OCI-LY3 (cell line): ENCODE data around the gene HS3ST3B1.

ENCODE experiments used
- H2AFZ ChIP-seq: fragments of 200-600, 300-600 bp; shearing (Covaris generic); 2 replicates; pipeline ENCODE4 v1.6.0; 2014; ENCODE audit warnings: antibody characterized with exemption, low read depth, low read length
- H3K27ac ChIP-seq: fragments of 200-600, 300-600 bp; sonication (generic); 2 replicates; pipeline ENCODE4 v1.5.1; 2014; ENCODE audit warnings: mild to moderate bottlenecking, low read length, moderate library complexity, mixed read lengths
- H3K27me3 ChIP-seq: fragments of 200-600, 300-600 bp; sonication (generic); 2 replicates; pipeline ENCODE4 v1.6.1; 2014; ENCODE audit warnings: low read depth, low read length, mixed read lengths
- H3K36me3 ChIP-seq: fragments of 200-600, 300-600 bp; sonication (generic); replicated peaks from 2 replicates; pipeline ENCODE3; 2014; ENCODE audit warnings: low read depth, low read length, mixed read lengths
- H3K4me1 ChIP-seq: fragments of 300-600, 200-600 bp; sonication (generic); 2 replicates; pipeline ENCODE4 v1.6.1; 2014; ENCODE audit warnings: low read length, mixed read lengths
- H3K4me2 ChIP-seq: fragments of 200-600, 300-600 bp; sonication (generic); 2 replicates; pipeline ENCODE4 v1.6.1; 2014; ENCODE audit warnings: low read length, mixed read lengths
- H3K4me3 ChIP-seq: fragments of 300-600, 200-600 bp; sonication (generic); 2 replicates; pipeline ENCODE4 v1.5.1; 2014; ENCODE audit warnings: antibody characterized with exemption, mild to moderate bottlenecking, low read length, moderate library complexity
- H3K79me2 ChIP-seq: fragments of 300-600, 200-600 bp; shearing (Covaris generic); 2 replicates; pipeline ENCODE4 v1.6.1; 2014; ENCODE audit warnings: mild to moderate bottlenecking, low read length, mixed read lengths
- H3K9ac ChIP-seq: fragments of 300-600, 200-600 bp; shearing (Covaris generic); 2 replicates; pipeline ENCODE4 v1.6.0; 2014; ENCODE audit warnings: mild to moderate bottlenecking, low read length, moderate library complexity
- H3K9me3 ChIP-seq: fragments of 200-600, 300-600 bp; shearing (Covaris generic); 2 replicates; pipeline ENCODE4 v1.6.1; 2014; ENCODE audit warnings: low read length, mixed read lengths; ENCODE audit not compliant: insufficient read depth
- H4K20me1 ChIP-seq: fragments of 200-600, 300-600 bp; sonication (generic); 2 replicates; pipeline ENCODE4 v1.6.1; 2016; ENCODE audit warnings: low read length, mixed read lengths; ENCODE audit not compliant: insufficient read depth
- CTCF ChIP-seq: fragments of 200-600, 300-600 bp; sonication (generic); IDR thresholded peaks from 2 replicates; pipeline ENCODE4 v1.5.1; 2014; ENCODE audit warnings: antibody characterized with exemption, low read length, low read depth
- EZH2phosphoT487 ChIP-seq: fragments of 200-600 bp; shearing (Covaris generic); IDR thresholded peaks from 2 replicates; pipeline ENCODE4 v1.6.1; 2018; ENCODE audit warnings: antibody characterized with exemption, mixed run types, low read depth

HS3ST3B1 gene

GRCh38 chr17:14312522-14312921 lies 11.6 kb downstream of the HS3ST3B1 start:
- no peak overlapping the region for H3K4me3 ChIP-seq

GRCh38 chr17:14316126-14316832 lies 15.4 kb downstream of the HS3ST3B1 start:
- Histone ChIP-seq H3K4me2 (no peak overlapping the region), H3K4me3 (no peak overlapping the region), H3K4me1 (no peaks in the 10 kb centered on the region), H3K79me2 (no peaks in the 10 kb centered on the region), H3K36me3 (no peaks in the 10 kb centered on the region), H3K9ac (no peak overlapping the region), H3K9me3 (no peaks in the 10 kb centered on the region), H3K27ac (no peak overlapping the region), H2AFZ (no peak overlapping the region), H3K27me3 (no peaks in the 10 kb centered on the region), H4K20me1 (no peaks in the 10 kb centered on the region)
- no peak for TF ChIP-seq EZH2phosphoT487
- no peak for TF ChIP-seq CTCF

More at GRCh38 chr17:14312522-14312921, 11.6 kb downstream of the HS3ST3B1 start:
- Histone ChIP-seq H2AFZ (no peak overlapping the region), H3K4me1 (no peaks in the 10 kb centered on the region), H3K79me2 (no peaks in the 10 kb centered on the region), H3K9me3 (no peaks in the 10 kb centered on the region), H3K36me3 (no peaks in the 10 kb centered on the region), H4K20me1 (no peaks in the 10 kb centered on the region), H3K27me3 (no peaks in the 10 kb centered on the region), H3K4me2 (no peak overlapping the region), H3K9ac (no peak overlapping the region), H3K27ac (no peak overlapping the region)
- TF ChIP-seq EZH2phosphoT487 (no peak), CTCF (no peak)

GRCh38 chr17:14317383-14317782 lies 16.5 kb downstream of the HS3ST3B1 start:
- no peaks in the 10 kb centered on the region for H3K4me1 ChIP-seq
- H3K79me2 ChIP-seq: no peaks in the 10 kb centered on the region
- H4K20me1 ChIP-seq: no peaks in the 10 kb centered on the region
- TF ChIP-seq EZH2phosphoT487 (no peak), CTCF (no peak)
- no peak overlapping the region for H3K27ac ChIP-seq
- no peaks in the 10 kb centered on the region for H3K27me3 ChIP-seq
- no peak overlapping the region for H3K4me3 ChIP-seq
- no peaks in the 10 kb centered on the region for H3K9me3 ChIP-seq
- H3K4me2 ChIP-seq: no peak overlapping the region
- no peak overlapping the region for H3K9ac ChIP-seq
- no peaks in the 10 kb centered on the region for H3K36me3 ChIP-seq
- H2AFZ ChIP-seq: no peak overlapping the region

GRCh38 chr17:14318109-14318917 lies 17.4 kb downstream of the HS3ST3B1 start:
- H3K9ac ChIP-seq: no peak overlapping the region
- no peaks in the 10 kb centered on the region for H3K36me3 ChIP-seq
- no peak overlapping the region for H3K4me3 ChIP-seq
- H3K9me3 ChIP-seq: no peaks in the 10 kb centered on the region
- H2AFZ ChIP-seq: no peak overlapping the region
- H3K79me2 ChIP-seq: no peaks in the 10 kb centered on the region
- no peak overlapping the region for H3K27ac ChIP-seq
- no peaks in the 10 kb centered on the region for H4K20me1 ChIP-seq
- H3K4me1 ChIP-seq: no peaks in the 10 kb centered on the region
- no peak for TF ChIP-seq CTCF
- TF ChIP-seq EZH2phosphoT487: no peak
- H3K27me3 ChIP-seq: no peaks in the 10 kb centered on the region
- H3K4me2 ChIP-seq: no peak overlapping the region
